D721Med (cell line): ENCODE measurements around the gene FMNL3.

ENCODE experiments used
- DNase-seq: peaks from one replicate; pipeline ENCODE4 v3.0.0; 2011; ENCODE audit warnings: low spot score; ENCODE audit not compliant: insufficient read length
- FAIRE-seq: peaks from 2 replicates; lab custom pipeline; 2011; peaks lifted over from hg19 to GRCh38; lab: Jason Lieb, UNC
- TF ChIP-seq, protein P1 (sequence below): IDR thresholded peaks from 2 replicates; pipeline ENCODE4 v1.5.1; 2012; ENCODE audit warnings: mild to moderate bottlenecking, control low read depth; ENCODE audit not compliant: insufficient read depth; ENCODE audit errors: missing control alignments

The FMNL3 gene

DNA sequence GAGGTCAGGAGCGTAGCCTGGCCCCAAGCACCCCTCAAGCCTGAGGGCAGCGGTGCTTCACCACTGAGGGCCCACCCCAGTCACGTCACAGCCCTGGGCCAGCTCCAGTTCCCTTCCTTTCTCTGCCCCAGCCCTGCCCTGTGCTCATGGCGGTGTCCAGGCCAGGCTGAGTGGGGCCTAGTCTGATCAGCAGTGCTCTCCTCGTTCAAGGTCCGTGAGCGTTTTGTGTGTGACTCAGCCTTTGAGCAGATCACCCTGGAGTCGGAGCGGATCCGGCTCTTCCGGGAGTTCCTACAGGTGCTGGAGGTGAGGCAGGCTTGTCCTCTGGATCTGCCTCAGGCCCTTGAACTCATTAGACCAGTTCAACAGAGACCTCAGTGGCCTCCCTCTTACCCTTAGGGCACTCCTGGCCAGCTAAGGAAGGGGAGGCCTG is 64.8 kb downstream of the FMNL3 start:
- FAIRE-seq (no peak), DNase-seq (no peak)
- TF ChIP-seq, protein P1, sequence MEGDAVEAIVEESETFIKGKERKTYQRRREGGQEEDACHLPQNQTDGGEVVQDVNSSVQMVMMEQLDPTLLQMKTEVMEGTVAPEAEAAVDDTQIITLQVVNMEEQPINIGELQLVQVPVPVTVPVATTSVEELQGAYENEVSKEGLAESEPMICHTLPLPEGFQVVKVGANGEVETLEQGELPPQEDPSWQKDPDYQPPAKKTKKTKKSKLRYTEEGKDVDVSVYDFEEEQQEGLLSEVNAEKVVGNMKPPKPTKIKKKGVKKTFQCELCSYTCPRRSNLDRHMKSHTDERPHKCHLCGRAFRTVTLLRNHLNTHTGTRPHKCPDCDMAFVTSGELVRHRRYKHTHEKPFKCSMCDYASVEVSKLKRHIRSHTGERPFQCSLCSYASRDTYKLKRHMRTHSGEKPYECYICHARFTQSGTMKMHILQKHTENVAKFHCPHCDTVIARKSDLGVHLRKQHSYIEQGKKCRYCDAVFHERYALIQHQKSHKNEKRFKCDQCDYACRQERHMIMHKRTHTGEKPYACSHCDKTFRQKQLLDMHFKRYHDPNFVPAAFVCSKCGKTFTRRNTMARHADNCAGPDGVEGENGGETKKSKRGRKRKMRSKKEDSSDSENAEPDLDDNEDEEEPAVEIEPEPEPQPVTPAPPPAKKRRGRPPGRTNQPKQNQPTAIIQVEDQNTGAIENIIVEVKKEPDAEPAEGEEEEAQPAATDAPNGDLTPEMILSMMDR = no peak

DNA sequence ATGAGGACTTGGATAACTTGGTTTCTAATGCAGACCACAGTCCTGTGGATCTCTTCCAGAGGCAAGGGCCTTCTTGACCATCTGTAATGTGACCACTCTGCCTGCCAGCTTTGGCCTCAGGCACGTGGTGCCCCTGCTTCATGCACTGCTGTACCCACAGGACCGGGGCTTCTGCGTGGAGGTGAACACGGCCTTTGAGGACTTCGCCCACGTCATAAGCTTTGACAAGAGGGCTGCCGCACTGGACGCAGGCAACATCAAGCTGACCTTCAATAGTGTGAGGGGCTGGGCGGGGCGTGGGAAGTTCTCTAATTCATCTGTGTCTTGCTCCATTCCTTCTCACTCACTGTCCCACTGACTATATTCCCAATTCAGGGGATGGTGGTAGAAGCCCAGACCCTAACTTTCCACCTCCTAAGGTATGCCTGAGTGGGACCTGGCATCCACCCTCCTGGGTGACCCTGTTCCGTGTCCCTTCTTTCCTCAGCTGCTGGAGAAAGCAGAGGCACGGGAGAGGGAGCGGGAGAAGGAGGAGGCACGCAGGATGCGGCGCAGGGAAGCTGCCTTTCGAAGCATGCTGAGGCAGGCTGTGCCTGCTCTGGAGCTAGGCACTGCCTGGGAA is 65.3 kb downstream of the FMNL3 start:
- FAIRE-seq (no peak), DNase-seq (no peak)
- TF ChIP-seq, protein P1 = no peak

DNA sequence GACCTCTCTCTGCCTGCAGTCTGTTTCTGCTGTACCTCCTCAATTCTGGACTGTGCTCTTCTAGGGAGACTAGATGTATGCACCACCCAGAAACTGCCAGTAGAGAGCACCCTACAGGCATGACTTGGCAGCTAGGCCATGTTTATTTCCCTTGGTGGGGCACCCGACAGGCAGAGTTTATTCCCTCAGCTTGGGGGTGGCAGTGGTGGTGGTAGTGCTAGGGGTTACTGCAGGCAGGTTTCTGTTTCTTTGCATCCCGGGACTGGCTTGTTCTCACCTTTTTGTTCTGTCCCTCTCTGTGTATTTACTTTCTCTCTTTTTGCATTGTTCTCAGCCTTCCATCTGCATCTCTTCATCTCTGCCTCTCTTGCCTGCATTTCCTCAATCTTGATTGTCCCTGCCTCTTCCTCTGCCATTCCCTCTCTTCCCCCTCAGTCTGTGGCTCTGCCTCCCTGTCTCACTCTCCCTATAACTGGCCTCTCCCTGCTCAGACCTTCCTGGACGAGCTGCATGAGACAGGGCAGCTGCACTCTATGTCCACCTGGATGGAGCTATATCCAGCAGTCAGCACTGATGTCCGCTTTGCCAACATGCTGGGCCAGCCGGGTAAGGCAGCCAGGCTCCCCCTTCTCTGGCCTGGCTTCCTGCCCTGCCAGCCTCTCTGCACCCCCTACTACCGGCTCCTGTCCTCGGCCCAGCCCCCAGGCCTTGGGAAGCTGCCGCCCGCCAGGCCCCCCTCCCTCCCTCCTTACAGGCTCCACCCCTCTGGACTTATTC is 70.0 kb downstream of the FMNL3 start:
- peak; percentile 71 for DNase-seq

DNA sequence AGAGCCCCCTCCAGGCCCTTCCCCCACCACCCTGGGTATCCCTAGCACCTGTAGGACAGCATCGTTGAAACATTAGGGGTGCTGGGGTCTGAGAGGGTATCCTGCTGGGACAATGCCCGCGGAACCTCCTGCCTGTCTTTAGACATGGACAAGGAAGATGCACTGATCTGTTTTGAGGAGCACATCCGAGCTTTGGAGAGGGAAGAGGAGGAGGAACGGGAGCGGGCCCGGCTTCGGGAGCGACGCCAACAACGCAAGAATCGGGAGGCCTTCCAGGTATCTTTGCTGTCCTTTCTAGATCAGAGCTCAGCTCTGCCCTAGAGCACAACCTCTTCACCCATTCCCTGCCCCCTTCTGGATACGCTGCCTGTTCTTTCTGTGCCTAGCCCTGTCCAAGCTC is 70.6 kb downstream of the FMNL3 start:
- no peak for DNase-seq
- no peak for FAIRE-seq
- TF ChIP-seq, protein P1 = no peak

More for the DNA sequence above, 70.0 kb downstream of the FMNL3 start:
- FAIRE-seq = no peak
- TF ChIP-seq, protein P1 = peak; percentile 70

DNA sequence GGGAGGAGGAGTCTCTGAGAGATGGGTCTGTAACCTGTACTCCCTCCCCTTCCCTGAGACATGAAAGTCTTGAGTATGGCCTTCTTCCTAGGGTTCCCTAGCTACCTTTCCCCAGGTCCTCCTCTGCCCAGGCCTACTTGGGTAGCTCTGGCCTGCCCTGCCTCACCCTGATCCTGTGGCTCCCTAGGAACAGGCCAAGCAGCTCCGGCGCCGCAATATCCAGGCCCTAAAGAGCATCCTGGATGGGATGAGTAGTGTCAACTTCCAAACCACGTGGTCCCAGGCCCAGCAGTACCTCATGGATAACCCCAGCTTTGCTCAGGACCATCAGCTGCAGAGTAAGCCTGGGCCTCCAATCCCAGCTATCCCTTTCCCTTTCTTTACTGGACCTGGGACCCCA is 71.5 kb downstream of the FMNL3 start:
- TF ChIP-seq, protein P1 = no peak
- DNase-seq = no peak
- no peak for FAIRE-seq

DNA sequence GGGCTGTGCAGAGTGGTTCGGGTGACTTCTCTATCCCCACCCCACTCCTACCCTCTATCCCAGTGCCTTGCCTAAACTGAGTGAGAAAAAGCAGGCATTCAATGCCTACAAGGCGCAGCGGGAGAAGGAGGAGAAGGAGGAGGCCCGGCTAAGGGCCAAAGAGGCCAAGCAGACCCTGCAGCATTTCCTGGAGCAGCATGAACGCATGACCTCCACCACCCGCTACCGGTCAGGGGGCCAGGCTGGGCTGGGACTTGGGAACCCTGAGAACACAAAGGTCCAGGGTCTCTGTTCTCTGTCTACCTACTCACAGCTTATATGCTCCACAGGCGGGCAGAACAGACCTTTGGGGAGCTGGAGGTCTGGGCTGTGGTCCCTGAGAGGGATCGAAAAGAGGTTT is 72.2 kb downstream of the FMNL3 start:
- TF ChIP-seq, protein P1 = no peak
- FAIRE-seq = no peak

More for the DNA sequence above, 72.2 kb downstream of the FMNL3 start:
- no peak for DNase-seq
